ENCODE results near the gene NPLOC4. TPM values are rescaled to one million over a fixed set of nuclear protein-coding genes. Genes with fewer than 3 reads are reported as not detected.

NPLOC4 gene
- polyA plus RNA-seq, 4 donors = 33.0 to 45.0 (median 34.1) TPM

DNA sequence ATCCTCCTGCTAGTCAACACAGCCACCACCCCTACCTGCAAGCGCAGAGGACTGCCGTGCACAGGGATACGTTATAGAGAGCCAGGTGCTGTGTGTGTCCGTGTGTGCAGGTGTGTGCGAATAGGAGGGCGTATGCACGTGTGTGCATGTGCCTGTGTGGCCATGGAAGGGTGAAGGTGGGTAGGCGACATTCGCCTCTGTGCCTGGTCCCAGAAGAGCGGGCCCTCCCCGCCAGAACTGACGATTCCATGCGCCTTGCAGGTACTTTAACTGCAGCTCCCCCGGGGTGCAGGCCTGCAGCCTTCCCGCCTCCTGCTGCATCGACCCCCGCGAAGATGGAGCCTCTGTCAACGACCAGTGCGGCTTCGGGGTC, 10.7 kb upstream of the NPLOC4 start:
- H3K27ac ChIP-seq (ENCODE audit: low read depth in 1 of 3, low read length in 2 of 3) = no peak overlapping the region
- 26 to 48% (median 36%) methylated on average over 17 to 21 of the region's 21 CpGs for WGBS, 3 donors
- no peaks in the 10 kb centered on the region for H3K36me3 ChIP-seq (ENCODE audit: control insufficient read depth in 3 of 3, insufficient read depth in 2 of 3, low read depth in 1 of 3, low read length in 3 of 3)
- H3K4me1 ChIP-seq (ENCODE audit: control insufficient read depth in 3 of 3, insufficient read depth in 2 of 3, low read depth in 1 of 3, low read length in 2 of 3) = no peaks in the 10 kb centered on the region
- H3K27me3 ChIP-seq (ENCODE audit: control insufficient read depth in 3 of 3, insufficient read depth in 3 of 3, low read length in 3 of 3) = peaks cover 8 to 28% (median 15%) of the 10 kb centered on the region in 3 donors
- no peak for FAIRE-seq
- no peak for DNase-seq
- no peak overlapping the region for H3K4me3 ChIP-seq (ENCODE audit: low read depth in 1 of 3, low read length in 3 of 3)
- peaks cover 0 to 18% of the 10 kb centered on the region in 2 donors for H3K9me3 ChIP-seq (ENCODE audit: control insufficient read depth in 2 of 2, insufficient read depth in 1 of 2, low read depth in 1 of 2, low read length in 1 of 2)

DNA sequence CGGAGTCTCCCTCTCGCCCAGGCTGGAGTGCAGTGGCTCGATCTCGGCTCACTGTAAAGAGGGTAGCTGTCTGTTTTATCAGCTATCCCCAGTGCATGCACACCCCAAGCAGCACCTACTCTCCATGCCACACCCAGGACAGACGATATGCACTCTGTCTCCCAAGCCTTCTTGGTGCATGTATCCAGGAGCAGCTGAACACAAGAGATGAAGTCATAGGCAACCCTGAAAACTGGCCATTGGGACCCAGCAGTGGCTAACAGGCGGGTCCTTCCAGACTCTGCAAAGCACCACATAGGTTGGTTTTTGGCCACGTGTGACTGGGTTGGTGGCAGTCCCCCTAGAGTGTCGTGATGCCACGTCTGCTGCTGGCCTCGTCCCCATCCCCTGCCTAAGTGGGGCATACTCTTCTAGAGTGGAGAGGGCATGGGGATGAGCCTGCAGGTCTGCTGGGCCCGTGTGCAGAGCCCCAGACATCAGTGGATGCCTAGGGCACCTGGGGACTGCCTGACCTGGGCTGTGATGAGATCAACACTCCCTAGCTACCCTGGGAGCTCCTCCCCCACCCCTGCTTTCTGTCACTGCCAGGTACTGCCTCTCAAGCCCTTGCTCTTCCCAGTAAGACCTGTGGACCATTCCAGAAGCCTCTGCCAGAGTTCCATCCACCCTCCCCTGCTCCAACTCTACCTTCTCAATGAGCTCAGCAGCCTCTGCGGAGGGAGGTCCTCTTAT, 10.1 kb upstream of the NPLOC4 start:
- Histone ChIP-seq H3K27ac (ENCODE audit: low read depth in 1 of 3, low read length in 2 of 3) (no peak overlapping the region), H3K36me3 (ENCODE audit: control insufficient read depth in 3 of 3, insufficient read depth in 2 of 3, low read depth in 1 of 3, low read length in 3 of 3) (no peaks in the 10 kb centered on the region), H3K9me3 (ENCODE audit: control insufficient read depth in 2 of 2, insufficient read depth in 1 of 2, low read depth in 1 of 2, low read length in 1 of 2) (peaks cover 0 to 18% of the 10 kb centered on the region in 2 donors), H3K4me3 (ENCODE audit: low read depth in 1 of 3, low read length in 3 of 3) (no peak overlapping the region), H3K4me1 (ENCODE audit: control insufficient read depth in 3 of 3, insufficient read depth in 2 of 3, low read depth in 1 of 3, low read length in 2 of 3) (no peaks in the 10 kb centered on the region), H3K27me3 (ENCODE audit: control insufficient read depth in 3 of 3, insufficient read depth in 3 of 3, low read length in 3 of 3) (peaks cover 8 to 28% (median 15%) of the 10 kb centered on the region in 3 donors)
- WGBS, 3 donors = 66 to 70% (median 66%) methylated on average over 12 of the region's 12 CpGs
- DNase-seq (no peak), FAIRE-seq (no peak)

DNA sequence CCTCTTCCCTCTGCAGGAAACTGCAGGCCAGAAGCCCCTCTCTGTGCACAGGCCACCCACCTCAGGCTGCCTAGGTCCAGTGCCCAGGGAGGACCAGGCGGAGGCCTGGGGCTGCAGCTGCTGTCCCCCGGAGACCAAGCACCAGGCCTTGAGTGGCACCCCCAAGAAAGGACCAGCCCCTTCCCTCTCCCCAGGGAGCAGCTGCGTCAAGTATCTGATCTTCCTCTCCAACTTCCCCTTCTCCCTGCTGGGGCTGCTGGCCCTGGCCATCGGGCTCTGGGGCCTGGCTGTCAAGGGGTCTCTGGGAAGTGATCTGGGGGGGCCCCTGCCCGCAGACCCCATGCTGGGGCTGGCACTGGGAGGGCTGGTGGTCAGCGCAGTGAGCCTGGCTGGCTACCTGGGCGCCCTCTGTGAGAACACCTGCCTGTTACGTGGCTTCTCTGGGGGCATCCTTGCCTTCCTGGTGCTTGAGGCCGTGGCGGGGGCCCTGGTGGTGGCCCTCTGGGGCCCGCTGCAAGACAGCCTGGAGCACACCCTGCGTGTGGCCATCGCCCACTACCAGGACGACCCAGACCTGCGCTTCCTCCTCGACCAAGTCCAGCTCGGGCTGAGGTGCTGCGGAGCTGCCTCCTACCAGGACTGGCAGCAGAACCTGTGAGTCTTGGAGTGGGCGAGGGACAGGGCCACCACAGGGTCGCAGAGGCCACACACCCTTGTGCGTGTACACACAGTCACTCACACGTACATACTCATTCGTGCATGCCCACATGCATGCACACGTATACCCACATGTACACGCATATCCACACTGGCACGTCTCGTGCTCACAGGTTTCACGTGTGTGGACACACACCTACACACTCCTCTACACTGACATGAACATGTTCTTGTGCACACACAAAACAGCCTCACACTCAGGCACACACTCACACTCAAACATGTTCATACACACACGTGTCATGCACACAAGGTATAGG, 8.4 kb upstream of the NPLOC4 start:
- Histone ChIP-seq H3K27me3 (ENCODE audit: control insufficient read depth in 3 of 3, insufficient read depth in 3 of 3, low read length in 3 of 3) (peaks cover 8 to 28% (median 15%) of the 10 kb centered on the region in 3 donors), H3K4me1 (ENCODE audit: control insufficient read depth in 3 of 3, insufficient read depth in 2 of 3, low read depth in 1 of 3, low read length in 2 of 3) (no peaks in the 10 kb centered on the region), H3K36me3 (ENCODE audit: control insufficient read depth in 3 of 3, insufficient read depth in 2 of 3, low read depth in 1 of 3, low read length in 3 of 3) (no peaks in the 10 kb centered on the region), H3K9me3 (ENCODE audit: control insufficient read depth in 2 of 2, insufficient read depth in 1 of 2, low read depth in 1 of 2, low read length in 1 of 2) (peaks cover 0 to 18% of the 10 kb centered on the region in 2 donors), H3K4me3 (ENCODE audit: low read depth in 1 of 3, low read length in 3 of 3) (no peak overlapping the region), H3K27ac (ENCODE audit: low read depth in 1 of 3, low read length in 2 of 3) (no peak overlapping the region)
- no peak for DNase-seq
- FAIRE-seq = no peak
- WGBS, 3 donors = 85 to 87% (median 87%) methylated on average over 26 to 29 of the region's 29 CpGs

DNA sequence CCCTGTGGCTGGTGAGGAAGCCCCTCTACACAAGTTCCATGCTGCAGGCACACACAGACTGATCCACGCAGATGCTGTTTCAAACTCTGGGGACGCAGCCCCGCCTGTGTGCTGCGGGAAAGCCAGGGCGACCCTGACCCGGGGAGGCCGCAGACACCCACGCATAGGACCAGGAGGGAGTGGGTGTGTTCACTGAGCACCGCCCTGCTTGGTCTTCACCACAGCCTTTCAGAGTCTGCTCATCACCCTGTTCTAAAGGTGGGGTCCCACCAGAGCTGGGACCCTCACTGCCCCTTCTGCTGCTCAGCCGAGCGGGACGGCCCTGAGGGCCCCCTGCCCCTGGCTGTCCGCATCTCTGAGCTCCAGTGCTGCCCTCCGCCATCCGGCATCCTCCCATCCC, 7.6 kb upstream of the NPLOC4 start:
- no peaks in the 10 kb centered on the region for H3K36me3 ChIP-seq (ENCODE audit: control insufficient read depth in 3 of 3, insufficient read depth in 2 of 3, low read depth in 1 of 3, low read length in 3 of 3)
- 90 to 96% (median 91%) methylated on average over 15 of the region's 15 CpGs for whole genome bisulfite sequencing, 3 donors
- DNase-seq = no peak
- H3K4me1 ChIP-seq (ENCODE audit: control insufficient read depth in 3 of 3, insufficient read depth in 2 of 3, low read depth in 1 of 3, low read length in 2 of 3) = no peaks in the 10 kb centered on the region
- H3K4me3 ChIP-seq (ENCODE audit: low read depth in 1 of 3, low read length in 3 of 3) = no peak overlapping the region
- no peak for FAIRE-seq
- peaks cover 8 to 25% (median 13%) of the 10 kb centered on the region in 3 donors for H3K27me3 ChIP-seq (ENCODE audit: control insufficient read depth in 3 of 3, insufficient read depth in 3 of 3, low read length in 3 of 3)
- H3K9me3 ChIP-seq (ENCODE audit: control insufficient read depth in 2 of 2, insufficient read depth in 1 of 2, low read depth in 1 of 2, low read length in 1 of 2) = peaks cover 0 to 16% of the 10 kb centered on the region in 2 donors
- H3K27ac ChIP-seq (ENCODE audit: low read depth in 1 of 3, low read length in 2 of 3) = no peak overlapping the region

DNA sequence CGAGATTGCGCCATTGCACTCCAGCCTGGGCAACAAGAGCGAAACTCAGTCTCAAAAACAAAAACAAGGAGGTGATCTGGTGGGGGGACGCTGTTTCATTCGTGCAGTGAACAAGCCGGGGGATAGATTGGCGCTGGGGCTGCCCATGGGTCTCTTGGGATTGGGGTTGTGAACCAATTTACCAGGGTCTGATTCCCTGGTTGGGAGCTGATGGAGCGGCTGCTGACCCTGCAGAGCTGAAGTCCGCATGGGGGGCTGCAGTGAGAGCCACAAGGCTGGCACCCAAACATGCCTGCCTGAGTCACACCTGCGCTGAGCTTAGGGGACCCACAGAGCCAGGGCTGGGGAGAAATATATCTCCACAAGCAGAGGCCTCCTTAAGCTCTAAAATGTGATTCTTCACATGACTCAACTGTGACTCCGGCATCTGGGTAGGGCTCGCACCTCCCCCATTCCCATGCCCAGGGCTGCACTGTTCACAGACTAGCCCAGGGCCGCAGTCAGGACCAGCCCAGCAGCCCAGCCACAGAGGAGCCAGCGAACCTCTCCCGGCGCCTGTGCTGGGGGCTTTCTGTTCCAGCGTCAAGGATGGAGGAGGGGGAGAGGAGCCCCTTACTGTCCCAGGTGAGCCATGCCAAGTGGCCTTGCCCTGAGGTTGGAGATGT, 5.0 kb upstream of the NPLOC4 start:
- Histone ChIP-seq H3K36me3 (ENCODE audit: control insufficient read depth in 3 of 3, insufficient read depth in 2 of 3, low read depth in 1 of 3, low read length in 3 of 3) (no peaks in the 10 kb centered on the region), H3K27ac (ENCODE audit: low read depth in 1 of 3, low read length in 2 of 3) (no peak overlapping the region), H3K9me3 (ENCODE audit: control insufficient read depth in 2 of 2, insufficient read depth in 1 of 2, low read depth in 1 of 2, low read length in 1 of 2) (no peaks in the 10 kb centered on the region), H3K4me3 (ENCODE audit: low read depth in 1 of 3, low read length in 3 of 3) (no peak overlapping the region), H3K4me1 (ENCODE audit: control insufficient read depth in 3 of 3, insufficient read depth in 2 of 3, low read depth in 1 of 3, low read length in 2 of 3) (no peaks in the 10 kb centered on the region), H3K27me3 (ENCODE audit: control insufficient read depth in 3 of 3, insufficient read depth in 3 of 3, low read length in 3 of 3) (peaks cover 0 to 4% (median 0%) of the 10 kb centered on the region in 3 donors)
- DNase-seq = no peak
- 91 to 98% (median 94%) methylated on average over 15 to 17 of the region's 17 CpGs for WGBS, 3 donors
- FAIRE-seq = no peak

DNA sequence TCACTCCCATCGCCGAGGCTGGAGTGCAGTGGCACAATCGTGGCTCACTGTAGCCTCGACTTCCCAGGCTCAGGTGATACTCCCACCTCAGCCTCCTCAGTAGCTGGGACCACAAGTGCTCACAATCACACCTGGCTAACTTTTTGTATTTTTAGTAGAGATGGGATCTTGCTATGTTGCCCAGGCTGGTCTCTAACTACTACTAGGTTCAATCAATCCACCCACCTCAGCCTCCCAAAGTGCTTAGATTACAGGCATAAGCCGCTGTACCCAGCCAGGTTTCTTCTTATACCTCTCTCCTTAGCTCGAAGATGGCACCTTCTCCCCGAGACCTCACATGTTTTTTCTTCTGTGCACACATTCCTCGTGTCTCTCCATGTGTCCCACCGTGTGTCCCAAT, 3.1 kb upstream of the NPLOC4 start:
- 91 to 95% (median 93%) methylated on average over 9 of the region's 9 CpGs for WGBS, 3 donors
- H3K36me3 ChIP-seq (ENCODE audit: control insufficient read depth in 3 of 3, insufficient read depth in 2 of 3, low read depth in 1 of 3, low read length in 3 of 3) = no peaks in the 10 kb centered on the region
- no peak overlapping the region for H3K4me3 ChIP-seq (ENCODE audit: low read depth in 1 of 3, low read length in 3 of 3)

DNA sequence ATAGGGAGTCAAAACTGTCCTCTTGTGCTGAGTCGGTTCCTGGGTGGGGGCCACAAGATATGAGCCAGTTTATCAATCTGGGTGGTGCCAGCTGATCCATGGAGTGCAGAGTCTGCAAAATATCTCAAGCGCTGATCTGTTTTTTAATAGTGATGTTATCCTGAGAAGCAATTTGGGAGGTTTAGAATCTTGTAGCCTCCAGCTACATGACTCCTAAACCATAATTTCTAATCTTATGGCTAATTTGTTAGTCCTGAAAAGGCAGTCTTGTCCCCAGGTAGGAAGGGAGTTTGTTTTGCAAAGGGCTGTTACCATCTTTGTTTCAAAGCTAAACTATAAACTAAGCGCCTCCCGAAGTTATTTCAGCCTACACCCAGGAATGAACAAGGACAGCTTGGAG, 1.8 kb upstream of the NPLOC4 start:
- WGBS, 3 donors = 39 to 70% (median 54%) methylated on average over 4 of the region's 4 CpGs
- FAIRE-seq = no peak
- Histone ChIP-seq H3K9me3 (ENCODE audit: control insufficient read depth in 2 of 2, insufficient read depth in 1 of 2, low read depth in 1 of 2, low read length in 1 of 2) (no peaks in the 10 kb centered on the region), H3K27me3 (ENCODE audit: control insufficient read depth in 3 of 3, insufficient read depth in 3 of 3, low read length in 3 of 3) (no peaks in the 10 kb centered on the region), H3K4me1 (ENCODE audit: control insufficient read depth in 3 of 3, insufficient read depth in 2 of 3, low read depth in 1 of 3, low read length in 2 of 3) (peaks cover 0 to 15% (median 3%) of the 10 kb centered on the region in 3 donors), H3K4me3 (ENCODE audit: low read depth in 1 of 3, low read length in 3 of 3) (no peak overlapping the region), H3K36me3 (ENCODE audit: control insufficient read depth in 3 of 3, insufficient read depth in 2 of 3, low read depth in 1 of 3, low read length in 3 of 3) (peaks cover 0 to 3% (median 0%) of the 10 kb centered on the region in 3 donors), H3K27ac (ENCODE audit: low read depth in 1 of 3, low read length in 2 of 3) (no peak overlapping the region)
- no peak for DNase-seq

More for the DNA sequence above, 3.1 kb upstream of the NPLOC4 start:
- H3K27me3 ChIP-seq (ENCODE audit: control insufficient read depth in 3 of 3, insufficient read depth in 3 of 3, low read length in 3 of 3) = no peaks in the 10 kb centered on the region
- no peak overlapping the region for H3K27ac ChIP-seq (ENCODE audit: low read depth in 1 of 3, low read length in 2 of 3)
- FAIRE-seq (no peak), DNase-seq (no peak)
- no peaks in the 10 kb centered on the region for H3K9me3 ChIP-seq (ENCODE audit: control insufficient read depth in 2 of 2, insufficient read depth in 1 of 2, low read depth in 1 of 2, low read length in 1 of 2)
- peaks cover 0 to 13% (median 3%) of the 10 kb centered on the region in 3 donors for H3K4me1 ChIP-seq (ENCODE audit: control insufficient read depth in 3 of 3, insufficient read depth in 2 of 3, low read depth in 1 of 3, low read length in 2 of 3)

DNA sequence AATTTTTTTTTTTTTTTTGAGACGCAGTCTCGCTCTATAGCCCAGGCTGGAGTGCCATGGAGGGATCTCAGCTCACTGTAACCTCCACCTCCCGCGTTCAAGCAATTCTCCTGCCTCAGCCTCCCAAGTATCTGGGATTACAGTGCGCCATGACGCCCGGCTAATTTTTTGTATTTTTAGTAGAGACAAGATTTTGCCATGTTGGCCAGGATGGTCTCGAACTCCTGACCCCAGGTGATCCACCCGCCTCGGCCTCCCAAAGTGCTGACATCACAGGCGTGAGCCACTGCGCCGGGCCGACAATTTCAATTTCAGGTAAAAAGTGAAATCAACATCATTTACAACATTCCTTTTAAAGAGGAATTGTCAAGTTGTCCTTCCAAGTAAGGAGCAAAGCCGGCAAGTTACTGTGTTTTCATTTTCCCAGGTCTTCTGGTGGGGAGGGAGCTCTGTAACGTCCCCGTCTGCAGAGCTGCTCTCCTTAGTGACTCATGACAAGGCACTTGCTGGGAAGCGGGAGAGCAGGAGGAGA, 873 bp downstream of the NPLOC4 start:
- Histone ChIP-seq H3K27ac (ENCODE audit: low read depth in 1 of 3, low read length in 2 of 3) (peak overlapping the region; percentile 76 to 95 (median 83)), H3K36me3 (ENCODE audit: control insufficient read depth in 3 of 3, insufficient read depth in 2 of 3, low read depth in 1 of 3, low read length in 3 of 3) (peaks cover 0 to 6% (median 0%) of the 10 kb centered on the region in 3 donors), H3K4me1 (ENCODE audit: control insufficient read depth in 3 of 3, insufficient read depth in 2 of 3, low read depth in 1 of 3, low read length in 2 of 3) (peaks cover 0 to 15% (median 3%) of the 10 kb centered on the region in 3 donors), H3K4me3 (ENCODE audit: low read depth in 1 of 3, low read length in 3 of 3) (peak overlapping the region; percentile 69 to 99 (median 82)), H3K9me3 (ENCODE audit: control insufficient read depth in 2 of 2, insufficient read depth in 1 of 2, low read depth in 1 of 2, low read length in 1 of 2) (no peaks in the 10 kb centered on the region), H3K27me3 (ENCODE audit: control insufficient read depth in 3 of 3, insufficient read depth in 3 of 3, low read length in 3 of 3) (no peaks in the 10 kb centered on the region)
- DNase-seq (no peak), FAIRE-seq (no peak)
- WGBS, 3 donors = 16 to 30% (median 19%) methylated on average over 18 of the region's 18 CpGs
